C4-2B (cell line): ENCODE data around the gene ABRACL.

Experiments used
- CTCF ChIP-seq: fragments of 450-650 bp; conservative IDR thresholded peaks from 2 replicates; pipeline ENCODE4 v1.5.1; 2017; ENCODE audit warnings: mild to moderate bottlenecking
- ZFX ChIP-seq: fragments of 450-650 bp; IDR thresholded peaks from 2 replicates; pipeline ENCODE4 v1.6.1; 2017

GRCh38 chr6:139053382-139053781, 24.8 kb downstream of the ABRACL start:
- TF ChIP-seq CTCF: no peak
- no peak for TF ChIP-seq ZFX
